AG10803 (cell line): ENCODE measurements around the gene ERC1.

ENCODE experiments used
- DNase-seq: peaks from one replicate; pipeline ENCODE4 v3.0.0; 2010; ENCODE audit warnings: low read depth
- H3K4me3 ChIP-seq: 2 replicates; pipeline ENCODE4 v1.5.1; 2011; ENCODE audit warnings: mild to moderate bottlenecking, low read length, control low read depth
- TF ChIP-seq, protein P1 (sequence below): conservative IDR thresholded peaks from 2 replicates; pipeline ENCODE4 v1.5.1; 2011; ENCODE audit warnings: mild to moderate bottlenecking, low read length, control low read depth, inconsistent platforms

Gene ERC1

DNA sequence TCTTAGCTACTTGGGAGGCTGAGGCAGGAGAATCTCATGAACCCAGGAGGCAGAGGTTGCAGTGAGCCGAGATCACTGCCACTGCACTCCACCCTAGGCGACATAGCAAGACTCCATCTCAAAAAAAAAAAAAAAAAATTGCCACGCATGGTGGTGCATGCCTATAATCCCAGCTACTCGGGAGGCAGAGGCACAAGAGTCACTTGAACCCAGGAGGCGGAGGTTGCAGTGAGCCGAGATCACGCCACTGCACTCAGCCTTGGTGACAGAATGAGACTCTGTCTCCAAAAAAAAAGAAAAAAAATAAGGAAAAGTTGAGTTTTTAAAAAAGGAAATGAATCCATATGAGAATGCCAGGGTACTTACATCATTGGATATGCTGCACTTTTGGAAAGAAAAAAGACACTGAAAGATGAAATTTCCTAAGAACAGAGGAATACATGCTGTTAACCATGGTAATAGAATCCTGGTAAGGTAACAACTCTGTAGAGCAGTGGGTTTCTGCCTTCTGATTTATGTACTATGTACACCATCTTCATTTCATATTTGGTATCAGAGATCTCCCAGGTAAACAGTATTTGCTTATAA lies 222.7 kb downstream of the ERC1 start:
- no peak overlapping the region for H3K4me3 ChIP-seq
- TF ChIP-seq, protein P1, sequence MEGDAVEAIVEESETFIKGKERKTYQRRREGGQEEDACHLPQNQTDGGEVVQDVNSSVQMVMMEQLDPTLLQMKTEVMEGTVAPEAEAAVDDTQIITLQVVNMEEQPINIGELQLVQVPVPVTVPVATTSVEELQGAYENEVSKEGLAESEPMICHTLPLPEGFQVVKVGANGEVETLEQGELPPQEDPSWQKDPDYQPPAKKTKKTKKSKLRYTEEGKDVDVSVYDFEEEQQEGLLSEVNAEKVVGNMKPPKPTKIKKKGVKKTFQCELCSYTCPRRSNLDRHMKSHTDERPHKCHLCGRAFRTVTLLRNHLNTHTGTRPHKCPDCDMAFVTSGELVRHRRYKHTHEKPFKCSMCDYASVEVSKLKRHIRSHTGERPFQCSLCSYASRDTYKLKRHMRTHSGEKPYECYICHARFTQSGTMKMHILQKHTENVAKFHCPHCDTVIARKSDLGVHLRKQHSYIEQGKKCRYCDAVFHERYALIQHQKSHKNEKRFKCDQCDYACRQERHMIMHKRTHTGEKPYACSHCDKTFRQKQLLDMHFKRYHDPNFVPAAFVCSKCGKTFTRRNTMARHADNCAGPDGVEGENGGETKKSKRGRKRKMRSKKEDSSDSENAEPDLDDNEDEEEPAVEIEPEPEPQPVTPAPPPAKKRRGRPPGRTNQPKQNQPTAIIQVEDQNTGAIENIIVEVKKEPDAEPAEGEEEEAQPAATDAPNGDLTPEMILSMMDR = no peak
- no peak for DNase-seq

DNA sequence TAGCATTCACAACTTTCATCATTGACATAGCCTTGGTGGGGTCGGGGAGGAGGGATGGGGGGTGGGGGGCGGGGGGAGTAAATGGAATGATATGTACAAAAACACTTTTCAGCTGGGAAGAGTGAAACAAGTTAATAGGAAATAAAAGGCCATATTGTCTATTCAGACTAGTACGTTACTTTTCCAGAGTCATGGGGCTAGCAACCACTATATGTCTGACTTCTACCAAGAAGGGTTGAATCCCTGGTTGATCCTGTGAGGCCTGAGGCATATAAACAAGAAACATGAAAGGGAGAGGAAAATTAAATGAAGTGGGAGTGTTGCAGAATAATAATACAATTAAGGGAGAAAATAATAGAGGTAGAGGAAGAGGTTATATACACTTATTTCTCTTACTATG lies 225.5 kb downstream of the ERC1 start:
- no peak overlapping the region for H3K4me3 ChIP-seq
- TF ChIP-seq, protein P1 = no peak
- DNase-seq = no peak

DNA sequence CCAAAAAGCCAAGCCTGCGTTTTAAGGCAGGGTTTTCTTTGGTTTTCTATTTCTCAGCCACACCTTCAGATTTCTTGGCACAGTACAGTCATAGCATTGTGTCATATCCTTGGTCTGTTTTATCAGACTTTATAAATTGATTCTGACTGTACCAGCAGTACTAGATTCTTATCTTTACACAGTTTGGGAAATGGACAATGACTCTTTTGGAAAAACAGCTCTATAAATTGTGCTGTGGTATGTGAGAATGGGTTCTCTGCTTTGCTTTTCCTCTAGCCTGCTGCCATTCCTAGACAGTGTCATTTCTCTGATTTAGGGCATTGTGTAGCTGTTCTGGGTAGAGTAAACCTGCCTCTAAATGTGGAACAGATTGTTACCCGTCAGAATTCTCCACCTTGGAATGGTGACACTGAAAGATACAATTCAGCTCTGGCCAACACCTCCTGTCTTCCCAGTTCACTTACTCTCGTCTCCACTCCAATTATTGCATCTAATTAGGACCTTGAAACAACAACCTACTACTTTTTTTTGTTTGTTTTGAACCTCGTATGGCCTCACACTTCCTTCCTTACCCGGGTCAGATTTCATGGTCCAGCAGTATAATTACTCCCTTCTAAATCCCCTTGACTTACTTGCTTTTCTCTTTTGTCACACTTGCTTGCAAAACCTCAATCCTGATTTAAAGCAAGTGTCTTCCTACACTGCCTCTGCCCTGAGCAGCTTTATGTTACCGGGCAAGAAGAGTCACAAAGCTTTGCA lies 226.3 kb downstream of the ERC1 start:
- TF ChIP-seq, protein P1 = no peak
- H3K4me3 ChIP-seq = no peak overlapping the region
- DNase-seq = peak; percentile 54

DNA sequence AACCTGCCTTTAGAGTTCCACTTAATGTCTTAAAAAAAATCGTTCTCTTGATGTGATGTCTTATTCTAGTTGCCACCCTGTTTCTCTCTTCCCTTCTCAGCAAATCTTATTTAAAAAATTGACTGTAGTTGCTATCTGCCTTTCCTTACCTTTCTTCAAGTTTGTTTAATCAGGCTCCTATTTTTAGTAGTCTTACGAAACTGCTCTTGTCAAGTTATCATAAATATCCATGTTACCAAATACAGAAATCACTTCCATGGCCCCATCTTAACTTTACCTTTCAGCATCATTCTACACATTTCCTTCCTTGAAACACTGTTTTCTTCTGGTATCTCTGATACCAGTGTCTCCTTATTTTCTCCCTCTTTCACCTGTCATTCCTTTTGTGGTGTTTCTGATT lies 227.3 kb downstream of the ERC1 start:
- no peak overlapping the region for H3K4me3 ChIP-seq
- TF ChIP-seq, protein P1 = no peak
- DNase-seq = no peak

DNA sequence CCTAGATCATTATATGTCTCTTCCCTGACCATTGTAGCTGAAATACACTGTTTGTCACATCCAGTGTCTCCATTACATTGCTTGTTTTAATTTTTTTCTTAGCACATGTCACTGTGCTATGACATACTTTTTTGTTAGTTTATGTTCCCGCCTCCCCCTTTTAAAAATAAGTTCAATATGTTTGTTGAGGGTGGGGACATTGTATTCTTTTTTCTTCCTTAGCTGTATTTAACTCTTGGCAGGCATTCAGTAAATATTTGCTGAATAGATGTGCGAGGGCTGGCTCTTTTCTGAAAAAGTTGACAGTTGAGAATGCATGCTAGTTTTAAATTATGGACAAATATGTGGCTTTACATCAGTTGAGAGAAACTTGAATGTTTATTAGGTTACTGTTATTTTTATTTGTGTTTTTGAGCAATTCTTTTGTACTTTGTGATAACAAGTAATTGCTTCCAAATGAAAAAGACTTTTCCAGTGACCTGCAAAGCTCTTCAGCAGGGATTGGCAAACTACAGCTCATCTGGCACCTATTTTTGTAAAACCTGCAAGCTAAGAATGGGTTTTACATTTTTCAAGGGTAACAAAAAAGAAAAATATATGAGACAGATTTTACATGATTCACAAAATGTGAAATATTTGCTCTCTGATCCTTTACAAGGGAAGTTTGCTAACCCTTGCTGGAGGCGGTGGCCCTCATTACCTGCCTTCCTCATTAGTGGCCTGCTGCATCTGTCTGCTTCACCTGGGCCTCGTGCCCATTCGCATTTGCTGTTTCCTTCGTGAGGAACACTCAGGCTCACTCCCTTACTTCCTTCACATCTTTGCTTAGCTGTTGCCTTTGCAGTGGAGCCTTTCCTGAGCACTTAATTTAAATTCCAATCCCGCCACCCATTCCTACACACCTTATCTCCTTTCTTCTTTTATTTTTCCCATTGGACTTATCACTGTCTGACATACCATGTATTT lies 229.4 kb downstream of the ERC1 start:
- no peak overlapping the region for H3K4me3 ChIP-seq
- TF ChIP-seq, protein P1 = no peak
- no peak for DNase-seq

DNA sequence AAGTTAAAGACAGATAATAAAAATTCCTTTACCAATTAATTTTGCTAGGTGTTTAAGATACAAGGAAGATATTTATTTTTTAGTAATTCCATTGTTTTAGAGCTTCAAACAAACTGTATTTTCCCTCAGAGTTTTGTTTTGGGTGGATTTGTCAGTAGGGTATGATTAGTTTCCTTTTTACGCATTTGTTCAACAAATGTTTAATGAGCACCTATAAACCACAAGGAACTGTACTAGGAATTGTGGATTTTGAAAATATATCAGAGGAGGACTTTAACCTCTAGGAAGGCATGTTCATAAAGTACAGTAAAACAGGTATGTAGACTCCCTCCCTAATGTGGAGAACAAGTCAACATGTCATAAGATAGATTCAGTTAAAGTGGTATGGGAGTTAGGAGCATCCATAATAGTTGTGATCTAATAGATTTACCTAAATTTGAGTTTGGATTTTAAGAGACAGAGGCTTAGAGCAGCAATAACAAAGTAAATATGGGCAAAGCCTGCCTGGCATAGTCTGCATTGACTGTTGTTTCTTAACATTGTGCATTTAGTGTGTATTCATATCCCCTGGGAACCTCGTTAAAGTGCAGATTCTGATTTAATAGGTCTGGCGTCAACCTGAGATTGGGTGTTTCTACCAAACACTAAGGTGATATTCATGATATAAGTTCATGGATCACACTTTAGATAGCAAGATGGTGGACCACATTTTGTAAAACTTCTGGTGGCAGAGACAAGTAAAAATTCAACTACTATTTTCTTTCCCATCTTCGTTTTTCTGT lies 232.0 kb downstream of the ERC1 start:
- TF ChIP-seq, protein P1 = no peak
- DNase-seq = no peak

More for the DNA sequence above, 232.0 kb downstream of the ERC1 start:
- H3K4me3 ChIP-seq = no peak overlapping the region
